Peyer's patch (tissue), 4 donors: Measurements from ENCODE around the gene DDR1. TPM values are rescaled to one million over a fixed set of nuclear protein-coding genes. Genes with fewer than 3 reads are reported as not detected.

ENCODE experiments used
- DNase-seq, 3 donors: peaks; one replicate each; pipeline ENCODE4 v3.0.0-alpha.2; 2017 to 2019
- H3K27ac ChIP-seq, 4 donors: fragments of 200-600 bp; sonication (generic); one replicate each; pipeline ENCODE4 v1.5.1; 2016 to 2019
- H3K27me3 ChIP-seq, 2 donors: fragments of 200-600 bp; sonication (generic); one replicate each; pipeline ENCODE4 v1.5.1; 2019
- H3K36me3 ChIP-seq, 3 donors: fragments of 200-600 bp; sonication (generic); one replicate each; pipeline ENCODE4 v1.5.1; 2016 to 2019
- H3K4me1 ChIP-seq, 4 donors: fragments of 200-600 bp; sonication (generic); one replicate each; pipeline ENCODE4 v1.5.1; 2016 to 2019
- H3K4me3 ChIP-seq, 4 donors: fragments of 200-600 bp; sonication (generic); 1 replicate in 3 of 4; 2 replicates in 1 of 4; pipeline ENCODE4 v1.5.1; 2016 to 2019; ENCODE audit warnings: mild to moderate bottlenecking in 1 of 4
- H3K9me3 ChIP-seq, 4 donors: fragments of 200-600 bp; sonication (generic); one replicate each; pipeline ENCODE4 v1.5.1; 2016 to 2019; ENCODE audit warnings: mild to moderate bottlenecking in 1 of 4
- CTCF ChIP-seq, 6 experiments: fragments of 450-650 bp in 4 of 6; fragments of 200-600 bp in 2 of 6; sonication (generic) in 1 of 6; IDR thresholded peaks; one replicate each; pipeline ENCODE4 v1.5.1; 2017 to 2019; ENCODE audit warnings: antibody characterized with exemption in 6 of 6, mild to moderate bottlenecking in 3 of 6, moderate library complexity in 1 of 6
- POLR2A ChIP-seq, 2 donors: fragments of 450-650 bp; IDR thresholded peaks; one replicate each; pipeline ENCODE4 v1.5.1; 2017; ENCODE audit warnings: antibody characterized with exemption in 2 of 2, mild to moderate bottlenecking in 2 of 2, moderate library complexity in 2 of 2
- small RNA-seq, 2 donors: library from RNA; depleted of rRNA; stranded (forward); fragments of <200 nt; gene quantifications; one replicate each; pipeline ENCODE3, GENCODE V24; 2016
- total RNA-seq, 4 donors: library from RNA; depleted of rRNA; stranded (reverse); fragments of >200 nt; gene quantifications; one replicate each; pipeline ENCODE4 v1.1.0, GENCODE V29; 2016

DDR1 gene
- total RNA-seq, 4 donors from 2014 or later = 70.1 to 166 (median 143) TPM

DNA sequence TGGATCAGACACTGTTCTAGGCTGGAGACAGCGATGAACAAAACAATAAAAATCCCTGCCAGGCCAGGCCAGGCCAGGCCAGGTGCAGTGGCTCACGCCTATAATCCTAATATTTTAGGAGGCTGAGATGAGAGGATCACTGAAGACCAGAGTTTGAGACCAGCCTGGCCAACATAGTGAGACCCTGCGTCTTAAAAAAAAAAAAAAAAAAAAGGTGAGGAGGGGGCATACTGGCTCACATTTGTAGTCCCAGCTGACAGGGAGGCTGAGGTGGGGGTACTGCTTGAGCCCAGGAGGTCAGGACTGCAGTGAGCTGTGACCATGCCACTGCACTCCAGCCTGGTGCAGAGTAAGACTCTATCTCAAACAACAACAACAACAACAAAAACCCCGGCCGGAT is 61.0 kb downstream of the DDR1 start:
- no peak overlapping the region for H3K27ac ChIP-seq
- H3K4me3 ChIP-seq = no peak overlapping the region
- H3K27me3 ChIP-seq = no peaks in the 10 kb centered on the region
- H3K9me3 ChIP-seq = no peaks in the 10 kb centered on the region
- no peak for DNase-seq
- peaks cover 0 to 5% (median 0%) of the 10 kb centered on the region in 4 donors for H3K4me1 ChIP-seq
- no peaks in the 10 kb centered on the region for H3K36me3 ChIP-seq
- TF ChIP-seq POLR2A (IDR thresholded peaks at IDR 0.05) = no peak

DNA sequence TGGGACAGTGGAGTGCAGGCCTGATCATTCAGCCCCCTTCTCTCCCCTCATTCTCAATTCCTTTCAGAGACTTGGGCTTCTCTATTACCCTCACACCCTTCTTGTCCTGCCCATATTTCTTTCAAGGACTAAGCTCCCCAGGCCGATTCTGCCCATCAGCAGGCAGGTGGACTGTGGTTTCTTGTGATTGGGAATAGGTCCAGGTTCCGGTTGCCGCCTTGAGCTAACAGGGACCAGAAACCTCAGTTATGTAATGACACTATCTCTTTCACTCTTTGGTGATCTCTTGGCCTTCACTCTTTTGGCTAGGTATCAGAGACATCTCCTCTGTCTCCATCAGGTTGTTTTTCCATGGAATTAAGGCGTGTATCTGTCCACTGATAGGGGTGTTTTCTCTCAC is 62.9 kb downstream of the DDR1 start:
- DNase-seq = no peak
- Histone ChIP-seq H3K27me3 (no peaks in the 10 kb centered on the region), H3K4me1 (peaks cover 0 to 5% (median 0%) of the 10 kb centered on the region in 4 donors), H3K4me3 (no peak overlapping the region), H3K27ac (no peak overlapping the region), H3K9me3 (no peaks in the 10 kb centered on the region), H3K36me3 (no peaks in the 10 kb centered on the region)
- TF ChIP-seq POLR2A (IDR thresholded peaks at IDR 0.05) (no peak), CTCF (IDR thresholded peaks at IDR 0.05) (no peak)

GRCh38 chr6:30948811-30949210 is 64.5 kb downstream of the DDR1 start:
- Histone ChIP-seq H3K4me3 (no peak overlapping the region), H3K4me1 (no peaks in the 10 kb centered on the region), H3K36me3 (no peaks in the 10 kb centered on the region), H3K27me3 (no peaks in the 10 kb centered on the region), H3K27ac (no peak overlapping the region), H3K9me3 (no peaks in the 10 kb centered on the region)
- DNase-seq = no peak
- TF ChIP-seq POLR2A (IDR thresholded peaks at IDR 0.05) (no peak), CTCF (IDR thresholded peaks at IDR 0.05) (no peak)

Small RNA genes within 50 kb of the gene (small RNA-seq; reads per million reads assigned to genes)
- 0 reads per million in 2 donors for gene RF00019

Other genes with a start within 250 kb of the DDR1 start
- gene C6orf136, start 237.4 kb upstream of the DDR1 start, total RNA-seq = 100 to 1,000 TPM in 2 of 4 donors, 10 to 100 TPM in 2; 35.5 to 111 (median 83.8) TPM
- gene DHX16, start 211.5 kb upstream of the DDR1 start, total RNA-seq = 10 to 100 TPM; 39.6 to 68.1 (median 58.2) TPM
- 10 to 100 TPM in 2 of 4 donors, 1 to 10 TPM in 2; 4.7 to 52.8 (median 9.0) TPM for gene PPP1R18, start 197.9 kb upstream of the DDR1 start, total RNA-seq
- 1 to 10 TPM in 2 of 4 donors, not detected in 2; 2.0 to 2.7 TPM for gene NRM, start 193.5 kb upstream of the DDR1 start, total RNA-seq
- gene MDC1, start 167.2 kb upstream of the DDR1 start, total RNA-seq = 10 to 100 TPM in 3 of 4 donors, 1 to 10 TPM in 1; 7.5 to 51.2 (median 19.4) TPM
- gene TUBB, start 164.2 kb upstream of the DDR1 start, total RNA-seq = 100 to 1,000 TPM in 1 of 4 donors, 10 to 100 TPM in 3; 69.9 to 188 (median 95.6) TPM
- 100 to 1,000 TPM in 2 of 4 donors, 10 to 100 TPM in 2; 74.1 to 151 (median 100) TPM for gene FLOT1, start 141.8 kb upstream of the DDR1 start, total RNA-seq
- 10 to 100 TPM in 3 of 4 donors, 1 to 10 TPM in 1; 6.7 to 16.4 (median 13.2) TPM for gene IER3, start 140.0 kb upstream of the DDR1 start, total RNA-seq
- 10 to 100 TPM; 10.7 to 21.3 (median 17.0) TPM for gene GTF2H4, start 23.7 kb downstream of the DDR1 start, total RNA-seq
- 10 to 100 TPM; 24.2 to 40.0 (median 31.1) TPM for gene VARS2, start 29.7 kb downstream of the DDR1 start, total RNA-seq
- not detected for gene SFTA2, start 47.7 kb downstream of the DDR1 start, total RNA-seq
- gene MUCL3, start 56.5 kb downstream of the DDR1 start, total RNA-seq = under 1 TPM in 1 of 4 donors, not detected in 3; 0.18 TPM
- not detected for gene MUC21, start 99.2 kb downstream of the DDR1 start, total RNA-seq
- not detected for gene MUC22, start 126.0 kb downstream of the DDR1 start, total RNA-seq
- not detected for gene C6orf15, start 228.1 kb downstream of the DDR1 start, total RNA-seq
- gene PSORS1C1, start 230.3 kb downstream of the DDR1 start, total RNA-seq = 10 to 100 TPM in 2 of 4 donors, 1 to 10 TPM in 1, not detected in 1; 6.5 to 26.5 (median 22.0) TPM
- gene CDSN, start 235.9 kb downstream of the DDR1 start, total RNA-seq = under 1 TPM in 1 of 4 donors, not detected in 3; 0.54 TPM